BE2C (cell line): Measurements from ENCODE around the gene ROPN1L.

Experiments used
- DNase-seq: peaks from one replicate; pipeline ENCODE4 v3.0.0-alpha.2; 2020
- H3K27me3 ChIP-seq: fragments of 250-450 bp; sonication (Bioruptor Pico); 2 replicates; pipeline ENCODE4 v1.5.1; 2020; ENCODE audit warnings: mild to moderate bottlenecking
- H3K36me3 ChIP-seq: fragments of 250-450 bp; sonication (Bioruptor Pico); 2 replicates; pipeline ENCODE4 v1.5.1; 2020; ENCODE audit warnings: mild to moderate bottlenecking
- H3K4me1 ChIP-seq: fragments of 250-450 bp; sonication (Bioruptor Pico); 2 replicates; pipeline ENCODE4 v1.5.1; 2020
- H3K4me3 ChIP-seq: 2 replicates; pipeline ENCODE4 v1.5.1; 2011; ENCODE audit warnings: low read depth, low read length
- H3K9me3 ChIP-seq: fragments of 250-450 bp; sonication (Bioruptor Pico); 2 replicates; pipeline ENCODE4 v1.5.1; 2020
- TF ChIP-seq, protein P1 (sequence below): IDR thresholded peaks from 2 replicates; pipeline ENCODE4 v1.5.1; 2012; ENCODE audit warnings: mild to moderate bottlenecking, low read depth, low read length

Gene ROPN1L

DNA sequence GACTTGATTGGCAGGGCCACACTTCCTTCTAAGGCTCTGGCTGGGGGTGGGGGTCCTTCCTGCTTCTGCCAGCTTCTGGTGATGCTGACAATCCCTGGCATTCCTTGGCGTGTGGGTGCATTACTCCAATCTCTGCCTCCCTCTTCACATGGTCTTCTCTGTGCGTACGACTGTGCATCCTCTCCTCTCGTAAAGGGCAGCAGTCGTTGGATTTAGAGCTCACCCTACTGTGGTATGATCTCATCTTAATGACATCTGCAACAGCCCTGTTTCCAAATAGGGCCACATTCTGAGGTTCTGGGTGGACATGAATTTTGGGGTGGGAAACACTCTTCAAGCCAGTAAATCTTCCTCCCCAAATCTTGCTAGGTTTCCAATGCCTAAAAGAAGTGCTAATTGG is 36.8 kb downstream of the ROPN1L start:
- DNase-seq, result no peak
- Histone ChIP-seq H3K36me3 (no peaks in the 10 kb centered on the region), H3K4me1 (no peaks in the 10 kb centered on the region), H3K4me3 (no peak overlapping the region), H3K27me3 (no peaks in the 10 kb centered on the region), H3K9me3 (no peaks in the 10 kb centered on the region)
- TF ChIP-seq, protein P1, sequence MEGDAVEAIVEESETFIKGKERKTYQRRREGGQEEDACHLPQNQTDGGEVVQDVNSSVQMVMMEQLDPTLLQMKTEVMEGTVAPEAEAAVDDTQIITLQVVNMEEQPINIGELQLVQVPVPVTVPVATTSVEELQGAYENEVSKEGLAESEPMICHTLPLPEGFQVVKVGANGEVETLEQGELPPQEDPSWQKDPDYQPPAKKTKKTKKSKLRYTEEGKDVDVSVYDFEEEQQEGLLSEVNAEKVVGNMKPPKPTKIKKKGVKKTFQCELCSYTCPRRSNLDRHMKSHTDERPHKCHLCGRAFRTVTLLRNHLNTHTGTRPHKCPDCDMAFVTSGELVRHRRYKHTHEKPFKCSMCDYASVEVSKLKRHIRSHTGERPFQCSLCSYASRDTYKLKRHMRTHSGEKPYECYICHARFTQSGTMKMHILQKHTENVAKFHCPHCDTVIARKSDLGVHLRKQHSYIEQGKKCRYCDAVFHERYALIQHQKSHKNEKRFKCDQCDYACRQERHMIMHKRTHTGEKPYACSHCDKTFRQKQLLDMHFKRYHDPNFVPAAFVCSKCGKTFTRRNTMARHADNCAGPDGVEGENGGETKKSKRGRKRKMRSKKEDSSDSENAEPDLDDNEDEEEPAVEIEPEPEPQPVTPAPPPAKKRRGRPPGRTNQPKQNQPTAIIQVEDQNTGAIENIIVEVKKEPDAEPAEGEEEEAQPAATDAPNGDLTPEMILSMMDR, result no peak

DNA sequence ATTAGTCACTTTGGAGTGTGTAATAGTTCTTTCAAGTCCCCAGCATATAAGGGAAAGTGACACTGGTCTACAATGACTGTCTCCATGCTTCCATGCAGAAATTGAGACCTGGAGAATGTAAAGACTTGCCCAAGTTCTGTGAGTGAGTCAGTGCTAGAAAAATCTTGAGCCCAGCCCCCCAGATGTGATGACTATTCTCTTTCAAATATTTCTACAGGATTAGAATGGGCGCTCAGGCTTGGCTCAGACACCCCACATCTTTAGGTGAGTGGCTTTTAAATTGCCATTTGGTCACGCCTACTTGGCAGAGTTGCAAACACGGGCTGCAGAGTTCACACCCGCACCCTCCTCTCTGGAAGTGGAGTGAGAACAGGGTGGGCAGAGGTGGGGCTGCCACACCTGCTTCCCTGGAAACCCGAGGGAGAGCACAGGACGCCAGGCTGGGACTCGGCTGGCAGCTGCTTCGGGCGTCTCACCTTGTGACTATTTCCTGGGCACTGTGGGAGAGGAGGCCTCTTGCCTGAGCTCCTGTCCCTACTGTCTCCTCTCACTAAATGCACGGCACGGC is 37.6 kb downstream of the ROPN1L start:
- no peak for DNase-seq
- TF ChIP-seq, protein P1, result no peak
- Histone ChIP-seq H3K36me3 (no peaks in the 10 kb centered on the region), H3K27me3 (no peaks in the 10 kb centered on the region), H3K9me3 (no peaks in the 10 kb centered on the region), H3K4me1 (no peaks in the 10 kb centered on the region), H3K4me3 (no peak overlapping the region)

DNA sequence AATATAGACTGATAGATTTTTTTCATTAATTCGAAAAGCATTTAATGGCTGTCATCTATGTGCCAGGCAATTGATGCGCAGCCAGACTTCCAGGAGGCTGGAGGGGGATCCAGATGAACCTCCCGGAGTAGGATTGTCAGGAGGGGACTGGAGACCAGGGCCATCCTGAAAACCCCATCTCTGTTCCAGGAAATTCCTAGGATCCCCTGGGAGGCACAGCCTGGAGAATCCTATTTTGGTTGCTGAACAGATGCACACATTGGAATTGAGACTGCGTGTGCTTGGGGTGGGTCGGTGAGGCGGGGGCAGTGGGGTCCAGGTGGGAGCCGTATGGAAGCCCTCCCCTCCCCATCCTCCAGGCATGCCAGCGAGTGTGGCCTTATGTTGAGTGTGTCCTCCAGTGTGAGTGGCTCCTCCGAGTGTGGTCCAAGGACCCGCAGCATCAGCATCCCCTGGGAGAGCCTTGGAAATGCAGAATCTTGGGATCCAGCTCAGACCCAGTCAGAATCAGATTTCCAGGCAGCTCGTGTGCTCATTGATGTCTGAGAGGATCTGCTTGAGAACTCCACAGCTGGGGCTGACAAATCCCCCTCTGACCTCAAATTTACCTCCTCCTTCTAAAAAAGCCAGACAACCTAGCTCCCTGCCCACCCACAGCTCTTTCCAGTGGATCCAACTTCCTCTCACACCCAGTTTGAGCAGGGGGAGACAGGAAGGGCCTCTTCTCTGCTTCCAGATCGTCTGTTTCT is 38.7 kb downstream of the ROPN1L start:
- TF ChIP-seq, protein P1, result no peak
- peaks cover 3% of the 10 kb centered on the region for H3K4me1 ChIP-seq
- H3K9me3 ChIP-seq, result no peaks in the 10 kb centered on the region
- H3K4me3 ChIP-seq, result no peak overlapping the region
- no peaks in the 10 kb centered on the region for H3K36me3 ChIP-seq
- no peak for DNase-seq
- H3K27me3 ChIP-seq, result no peaks in the 10 kb centered on the region

DNA sequence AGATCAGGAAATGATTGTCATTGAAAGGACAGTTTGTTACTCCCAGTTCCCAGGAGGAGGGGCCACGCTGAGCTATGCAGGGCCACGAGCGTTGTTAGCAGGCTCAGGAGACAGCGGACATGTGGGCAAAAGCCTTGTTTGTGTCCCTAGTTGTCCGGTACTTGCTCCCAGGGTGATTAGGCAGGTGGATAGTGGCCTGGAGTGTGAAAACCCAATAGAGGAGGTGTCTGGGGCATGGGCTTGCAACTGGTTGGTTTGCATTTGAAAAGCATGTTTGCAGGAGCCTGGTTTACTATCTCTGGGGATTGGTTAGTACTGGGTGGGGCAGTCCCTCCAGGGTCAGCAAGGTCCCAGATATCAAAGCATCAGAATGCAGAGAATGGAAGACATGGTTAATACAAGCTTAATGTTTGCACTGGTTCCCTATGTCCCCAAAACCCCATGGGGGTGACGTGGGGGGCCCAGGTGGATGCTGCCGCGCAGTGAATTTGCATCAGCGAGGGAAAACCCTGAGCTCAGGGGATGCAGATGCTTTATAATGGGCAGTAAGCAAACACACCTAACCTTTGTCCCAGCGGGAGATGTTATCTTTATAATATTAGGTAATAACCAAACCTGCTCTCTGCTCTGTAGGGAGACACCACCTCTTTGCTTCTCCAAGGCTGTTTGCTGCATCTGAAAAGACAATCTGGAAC is 39.7 kb downstream of the ROPN1L start:
- Histone ChIP-seq H3K36me3 (no peaks in the 10 kb centered on the region), H3K27me3 (no peaks in the 10 kb centered on the region), H3K9me3 (no peaks in the 10 kb centered on the region), H3K4me3 (no peak overlapping the region), H3K4me1 (peaks cover 9% of the 10 kb centered on the region)
- TF ChIP-seq, protein P1, result no peak
- no peak for DNase-seq

DNA sequence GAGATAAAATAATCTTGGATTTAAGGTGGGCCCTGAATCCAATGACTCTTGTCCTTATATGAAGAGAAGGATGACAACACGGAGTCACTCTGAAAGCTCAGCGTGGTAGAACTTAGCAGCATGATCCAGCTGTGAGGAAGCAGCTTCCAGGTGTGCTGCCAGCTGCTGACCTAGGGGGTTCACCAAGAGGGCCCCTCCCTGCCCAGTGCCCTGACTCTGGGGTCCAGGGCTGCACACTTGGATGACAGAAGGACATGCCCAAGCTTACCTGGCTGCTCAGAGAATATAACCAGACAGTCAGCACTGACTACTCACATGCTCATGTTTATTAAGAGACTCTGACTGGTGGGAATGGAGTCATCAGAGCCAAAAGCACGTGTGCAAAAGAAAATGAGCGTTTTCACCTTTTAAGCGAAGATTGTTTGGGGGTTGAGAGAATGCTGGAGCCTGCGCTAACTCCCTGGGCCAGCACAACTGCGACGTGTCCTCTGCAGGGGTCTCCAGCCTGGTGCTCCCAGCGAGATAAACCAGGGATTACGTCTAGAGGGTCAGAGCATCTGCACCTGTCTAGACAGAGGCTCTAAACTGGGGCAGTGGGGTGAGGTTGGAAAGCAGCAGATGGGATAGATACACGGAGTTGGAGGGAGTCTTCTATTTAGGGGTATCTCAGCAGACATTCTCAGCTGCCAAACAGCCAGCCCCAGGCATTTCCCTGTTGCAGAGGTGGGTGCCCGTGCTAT is 41.3 kb downstream of the ROPN1L start:
- Histone ChIP-seq H3K27me3 (no peaks in the 10 kb centered on the region), H3K36me3 (no peaks in the 10 kb centered on the region), H3K4me1 (peaks cover 9% of the 10 kb centered on the region), H3K4me3 (no peak overlapping the region), H3K9me3 (no peaks in the 10 kb centered on the region)
- no peak for DNase-seq
- TF ChIP-seq, protein P1, result no peak
